HG02571 (cell line): ENCODE measurements around the gene NISCH.
"Not testable (repeated sequence)": the region's sequence is repeated elsewhere in the genome, so short reads cannot be mapped to it uniquely, and the experiment has no call there.

Source experiments
- ATAC-seq: cut with Tn5 transposase; IDR thresholded peaks from one replicate; pipeline ENCODE4 v1.9.1; 2021; ENCODE audit warnings: mild to moderate bottlenecking, moderate library complexity; ENCODE audit not compliant: unreplicated experiment

The NISCH gene

DNA sequence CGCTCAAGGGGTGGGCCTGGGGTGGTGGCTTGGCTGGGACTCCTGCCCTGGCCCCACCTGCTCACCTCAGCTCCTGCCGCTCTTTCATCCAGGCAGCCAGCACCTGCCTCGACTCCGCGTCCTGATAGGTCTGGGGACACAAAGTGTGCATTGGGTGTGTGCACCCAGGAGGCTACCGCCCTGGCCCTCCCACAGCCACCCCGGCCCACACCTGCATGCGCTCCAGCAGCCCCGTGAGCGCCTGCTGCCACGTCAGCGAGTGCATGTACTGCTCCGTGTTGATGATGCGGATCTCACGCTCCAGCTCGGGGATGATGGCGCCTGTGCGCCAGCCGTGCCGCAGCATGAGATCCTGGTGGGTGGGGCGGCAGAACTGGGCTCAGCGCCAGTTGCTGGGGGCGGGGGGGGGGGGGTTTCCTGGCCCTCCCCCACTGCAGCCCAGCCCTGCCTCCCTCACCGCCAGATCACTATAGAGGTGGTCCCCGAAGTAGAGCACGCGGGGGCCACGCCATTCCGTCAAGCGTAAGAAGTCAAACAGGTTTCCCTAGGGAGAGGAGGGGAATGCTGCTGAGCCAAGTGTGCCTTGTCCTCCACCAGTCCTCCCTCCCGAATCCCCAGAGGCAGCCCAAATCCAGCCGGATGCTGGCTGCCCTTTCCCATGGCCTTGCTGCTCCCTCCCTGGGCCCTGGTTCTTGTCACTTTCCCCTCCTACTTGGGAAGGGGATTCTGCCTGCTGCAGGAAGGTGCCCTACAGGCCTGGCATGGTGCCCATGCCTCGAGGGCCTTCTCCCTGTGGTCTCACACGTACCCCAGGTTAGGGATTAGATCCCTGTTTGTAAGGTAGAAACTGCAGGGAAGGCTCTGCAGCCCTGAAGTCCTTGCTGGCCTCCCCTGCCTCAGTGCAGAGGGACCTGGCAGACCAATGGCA is 69.6 kb downstream of the NISCH start:
- ATAC-seq, result no peak

DNA sequence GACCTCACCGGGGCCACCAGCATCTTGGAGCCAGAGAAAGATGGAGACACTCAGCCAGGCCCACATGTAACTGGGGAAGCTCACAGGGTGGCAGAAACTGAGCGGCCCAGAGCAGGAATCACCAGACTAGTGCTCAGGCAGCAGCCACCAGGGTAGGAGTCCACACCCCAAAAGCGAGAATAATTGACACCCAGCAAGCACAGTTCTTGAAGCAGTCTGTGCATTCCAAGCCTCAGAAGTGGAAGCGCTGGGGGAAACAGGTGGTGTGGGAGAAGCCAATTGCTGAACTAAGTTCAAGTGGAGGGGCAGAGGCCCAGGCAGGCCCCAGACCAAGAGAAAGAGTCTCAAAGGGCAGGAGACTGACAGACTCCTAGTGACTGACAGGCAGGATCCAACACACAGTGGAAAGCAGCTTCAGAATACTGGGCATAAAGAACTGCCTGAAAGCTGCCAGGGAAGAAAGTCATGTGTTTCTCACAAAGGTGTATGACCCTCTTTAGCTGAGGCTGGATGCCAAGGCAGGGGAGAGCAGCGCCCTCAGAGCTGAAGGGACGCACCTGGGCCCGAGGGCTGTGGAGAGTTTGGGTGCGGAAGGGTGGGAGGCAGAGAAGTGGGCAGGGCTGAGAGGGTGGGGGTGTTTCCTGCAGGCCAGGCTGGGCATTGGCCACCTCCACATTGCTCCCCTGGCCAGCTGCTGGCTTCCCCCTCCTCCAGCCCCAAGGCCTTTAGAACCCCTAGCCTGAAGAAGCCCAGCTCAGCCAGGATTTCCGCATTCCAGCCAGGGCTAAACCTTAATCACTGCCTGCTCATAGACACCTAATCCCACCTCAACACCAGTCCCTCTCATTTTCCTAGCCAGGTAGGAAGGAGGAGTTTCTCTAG is 70.5 kb downstream of the NISCH start:
- no peak for ATAC-seq

DNA sequence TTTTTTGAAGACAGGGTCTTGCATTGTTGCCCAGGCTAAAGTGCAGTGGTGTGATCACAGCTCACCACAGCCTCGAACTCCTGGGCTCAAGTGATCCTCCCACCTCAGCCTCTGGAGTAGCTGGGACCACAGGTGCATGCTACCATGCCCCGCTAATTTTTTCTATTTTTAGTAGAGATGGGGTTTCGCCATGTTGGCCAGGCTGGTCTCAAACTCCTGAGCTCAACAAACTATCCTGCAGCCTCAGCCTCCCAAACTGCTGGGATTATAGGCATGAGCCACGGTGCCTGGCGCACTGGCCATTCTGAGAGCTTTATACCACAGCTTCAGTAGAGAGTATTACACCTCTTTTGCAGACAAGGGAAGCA is 71.3 kb downstream of the NISCH start:
- ATAC-seq, result not testable (repeated sequence)

DNA sequence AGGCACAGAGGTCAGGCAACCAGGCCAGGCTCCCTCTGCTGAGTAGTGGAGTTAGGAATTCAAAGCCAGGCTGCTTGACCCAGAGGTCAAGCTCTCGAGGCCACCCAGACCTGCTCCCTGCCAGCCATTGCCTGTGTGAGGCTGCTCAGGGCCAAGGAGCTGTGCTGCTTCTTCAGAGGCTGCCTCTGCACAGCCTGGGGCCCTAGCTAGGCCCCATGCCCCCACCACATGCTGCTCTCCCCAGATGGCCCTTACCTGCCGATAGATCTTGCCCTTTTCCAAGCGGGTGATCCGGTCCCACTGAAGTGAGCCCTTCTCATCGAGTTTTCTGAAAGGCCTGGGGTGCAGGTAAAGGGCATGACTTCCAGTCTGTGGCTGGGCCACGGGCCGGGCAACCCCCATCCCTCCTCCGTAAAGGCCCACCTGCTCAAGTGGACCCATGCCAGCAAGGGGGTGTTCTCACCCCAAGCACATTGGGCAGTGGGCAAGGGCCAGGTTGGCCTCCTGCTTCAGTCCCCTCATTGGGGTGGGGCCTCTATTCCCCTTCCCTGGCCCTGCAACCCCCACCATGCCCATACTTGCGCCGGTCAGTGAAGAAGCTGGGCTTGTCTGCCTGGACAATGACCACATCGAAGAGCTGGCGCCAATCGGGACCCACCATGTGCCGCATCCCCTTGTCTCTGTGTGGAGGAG is 71.8 kb downstream of the NISCH start:
- ATAC-seq, result no peak

DNA sequence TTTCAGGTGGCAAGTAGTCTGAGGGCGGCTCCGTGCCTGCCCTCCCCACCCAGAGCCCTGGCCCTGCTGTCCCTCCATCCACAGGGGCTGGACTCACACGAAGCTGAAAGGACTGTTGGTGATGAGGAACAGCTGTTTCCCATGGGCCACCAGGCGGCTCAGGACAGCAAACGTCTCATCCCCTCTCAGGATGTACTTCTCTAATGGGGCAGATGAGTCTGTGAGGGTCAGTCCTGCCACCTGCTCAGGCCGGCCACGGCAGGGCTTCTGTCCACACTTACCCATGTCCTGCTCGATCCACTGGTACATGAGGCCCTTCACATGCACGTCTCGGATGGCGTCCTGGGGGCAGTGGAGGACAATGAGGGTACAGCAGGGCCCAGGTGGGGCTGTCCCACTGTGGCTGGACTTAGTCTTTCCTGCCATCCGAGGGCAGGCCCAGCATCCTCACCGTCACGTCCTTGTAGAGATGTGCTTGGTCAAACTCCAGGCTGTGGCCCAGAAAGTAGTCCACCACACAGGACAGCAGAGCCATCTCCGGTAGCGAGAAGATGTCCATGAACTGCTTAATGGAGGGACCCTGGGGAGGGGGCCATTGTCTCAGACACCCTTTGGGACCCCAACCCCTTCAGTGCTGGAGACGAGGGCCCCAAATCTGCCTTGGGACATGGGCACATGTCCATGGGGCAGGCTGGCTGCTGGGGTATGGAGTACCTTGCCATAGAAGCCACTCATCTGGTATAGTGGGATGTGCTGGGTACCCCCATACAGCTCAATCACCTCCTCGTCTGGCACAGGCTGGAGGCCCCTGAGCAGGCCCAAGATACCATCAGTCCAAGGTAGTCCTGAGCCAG is 72.6 kb downstream of the NISCH start:
- ATAC-seq, result no peak

DNA sequence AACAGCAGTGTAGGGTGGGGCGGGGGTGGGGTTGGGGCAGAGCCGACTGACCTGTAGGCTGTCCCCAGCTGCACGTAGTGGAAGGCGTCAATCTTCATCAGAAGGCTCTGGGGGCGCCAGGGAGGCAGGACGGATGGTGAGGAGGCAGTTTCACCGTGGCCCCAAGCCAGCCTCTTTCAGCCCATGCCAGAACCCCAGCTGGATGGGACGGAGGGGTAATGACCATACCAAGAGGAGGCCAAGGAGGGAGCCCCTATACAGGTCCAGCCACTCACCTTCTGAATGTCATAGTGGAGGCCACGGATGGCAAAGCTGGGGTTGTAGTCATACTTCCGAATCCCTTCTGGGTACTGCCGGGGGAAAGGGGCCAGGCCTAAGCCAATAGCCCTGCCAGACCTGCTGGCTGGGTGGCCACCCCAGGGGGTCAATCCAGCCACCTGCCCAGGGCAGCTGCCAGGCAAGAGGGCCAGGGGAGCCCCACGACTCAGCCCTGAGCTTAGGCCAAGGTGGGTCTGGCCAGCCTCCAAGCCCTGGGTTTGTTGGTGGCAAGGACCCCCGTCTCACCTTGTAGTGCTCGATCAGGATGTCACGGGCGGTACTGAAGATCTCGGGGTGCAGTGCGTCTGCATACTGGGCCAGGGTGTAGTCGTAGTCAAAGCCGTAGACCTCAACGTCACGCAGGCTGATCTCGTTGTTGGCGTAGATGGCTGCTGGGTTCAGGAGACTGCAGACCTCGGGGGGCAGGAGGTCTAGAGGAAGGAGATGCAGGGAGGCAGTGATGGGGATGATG is 73.4 kb downstream of the NISCH start:
- ATAC-seq, result no peak

DNA sequence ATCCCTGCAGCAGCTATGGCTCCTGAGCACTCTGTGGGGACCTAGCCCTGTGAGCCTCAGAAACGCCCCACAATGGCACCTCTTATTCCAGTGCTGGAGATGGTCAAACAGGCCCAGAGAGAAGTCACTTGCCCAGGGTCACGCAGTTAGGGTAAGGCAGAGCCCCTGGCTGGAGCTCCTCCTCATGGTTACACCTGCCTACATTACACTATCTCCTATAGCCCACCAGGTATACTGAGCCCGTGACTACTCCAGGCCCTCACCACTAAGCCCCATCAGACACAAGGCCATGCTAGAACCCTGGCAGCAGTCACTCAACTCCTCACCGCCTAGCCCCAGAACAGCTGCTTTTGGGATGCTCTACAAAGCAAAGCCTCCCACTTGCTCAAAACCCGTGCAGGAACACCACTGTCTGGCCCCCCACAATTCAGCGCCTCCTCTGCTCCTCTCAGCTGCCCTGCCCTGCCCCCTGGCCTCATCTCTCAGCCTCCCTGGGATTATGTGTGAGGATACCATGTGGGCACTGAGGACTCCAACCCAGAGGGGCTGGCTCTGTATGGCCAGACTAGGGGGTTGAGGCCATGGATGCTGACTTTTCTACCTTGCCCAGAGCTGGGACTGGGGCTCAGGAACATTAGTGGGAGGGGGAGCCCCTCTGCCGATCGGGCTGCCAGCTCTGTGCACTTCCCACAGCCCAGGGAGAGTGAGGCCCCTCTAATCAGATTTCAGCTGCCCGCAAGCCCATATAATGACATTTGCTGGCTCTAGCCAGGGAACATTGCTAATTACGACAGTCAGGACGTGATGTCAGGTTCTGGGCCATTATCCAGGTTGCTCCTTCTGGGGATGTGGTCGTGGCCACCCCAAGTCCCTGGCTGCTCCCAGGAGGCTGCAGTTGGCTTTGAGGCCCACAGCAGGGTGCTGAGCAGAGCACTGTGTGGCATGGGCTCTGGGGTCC is 74.3 kb downstream of the NISCH start:
- no peak for ATAC-seq

DNA sequence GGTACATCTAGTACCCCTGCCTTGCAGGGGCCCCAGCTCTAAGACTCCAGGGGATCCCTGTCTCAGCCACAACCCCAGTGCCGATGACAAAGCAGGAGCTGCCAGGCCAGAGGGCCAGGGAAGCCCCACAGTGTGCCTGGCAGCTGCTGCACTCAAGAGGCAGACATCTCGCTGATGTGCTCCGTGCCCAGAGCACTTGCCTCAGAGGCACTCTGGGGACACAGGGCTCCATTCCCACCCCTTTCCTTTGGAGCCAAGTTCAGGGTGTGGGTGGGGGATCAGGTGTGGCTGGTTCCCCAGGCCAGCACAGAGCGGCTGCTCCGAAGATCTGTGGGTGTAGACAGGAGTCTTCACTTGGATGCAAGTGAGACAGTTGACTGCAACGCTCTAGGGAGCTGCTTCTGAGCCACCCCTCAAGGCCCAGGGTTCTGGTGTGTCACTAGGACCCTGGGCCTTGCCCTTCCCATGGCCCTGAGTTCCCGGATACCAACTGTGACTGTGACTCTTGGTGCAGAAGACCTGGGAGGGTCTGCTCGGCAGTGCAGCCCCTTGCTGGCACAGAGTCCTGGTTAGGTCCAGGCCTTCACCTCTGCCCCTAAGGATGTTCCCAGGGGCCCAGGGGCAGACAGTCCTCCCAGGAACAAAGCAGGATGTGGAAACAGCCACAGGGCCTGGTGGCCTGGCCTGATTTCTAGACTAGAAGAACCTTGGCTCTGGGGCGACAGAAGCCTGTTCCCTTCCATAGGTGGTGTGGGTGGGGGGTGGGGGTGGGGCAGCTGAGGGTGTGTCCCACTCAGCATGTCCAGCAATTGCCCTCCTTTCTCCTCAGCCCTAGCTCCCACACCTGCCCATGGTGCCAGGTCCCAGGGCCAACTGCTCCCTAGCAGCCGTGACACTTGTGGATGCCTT is 75.8 kb downstream of the NISCH start:
- ATAC-seq, result no peak

DNA sequence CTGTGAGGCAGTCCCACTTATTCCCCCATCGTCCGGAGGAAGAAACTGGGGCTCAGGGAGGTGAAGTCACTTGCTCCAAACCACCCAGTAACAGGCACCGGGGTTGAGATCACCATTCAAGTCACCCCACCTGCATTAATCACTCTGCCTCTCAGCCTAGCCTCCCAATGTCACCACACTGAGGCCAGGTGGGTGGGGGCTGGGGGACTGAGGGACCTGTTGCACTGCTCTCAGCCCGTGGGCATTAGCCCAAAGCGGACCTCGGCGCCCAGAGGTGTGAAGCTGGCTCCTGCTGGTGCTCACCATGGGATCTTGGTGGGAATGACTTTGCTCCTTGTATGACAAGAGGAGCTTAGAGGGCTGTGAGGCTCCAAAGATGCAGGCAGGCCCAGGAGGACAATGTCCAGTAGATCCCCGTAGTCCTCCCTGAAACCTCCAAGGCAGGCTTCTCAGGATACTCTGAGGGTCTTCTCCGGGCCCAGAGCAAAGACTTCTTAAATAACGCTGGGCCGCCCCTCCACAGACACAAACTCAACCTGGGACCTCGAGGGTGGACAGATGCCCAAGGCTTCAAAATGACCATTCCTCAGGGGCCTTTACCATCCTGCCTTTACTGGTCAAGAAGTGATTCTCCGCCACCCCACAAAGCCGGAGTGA is 76.6 kb downstream of the NISCH start:
- no peak for ATAC-seq

DNA sequence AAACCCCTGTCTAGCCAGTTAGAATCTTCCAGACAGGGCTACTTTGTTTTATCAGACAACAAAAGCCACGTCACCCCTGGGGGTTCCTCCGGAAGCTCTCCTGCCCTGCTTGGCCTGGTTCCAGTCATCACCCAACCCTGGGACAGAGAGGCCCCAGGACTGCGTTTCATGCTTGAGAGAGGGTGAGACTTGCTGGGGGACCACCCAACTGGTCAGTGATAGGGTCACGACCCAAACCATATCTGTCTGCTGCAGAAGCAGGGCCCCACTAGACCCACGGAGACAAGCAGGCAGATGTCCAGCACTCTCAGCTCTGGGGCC is 77.1 kb downstream of the NISCH start:
- no peak for ATAC-seq

DNA sequence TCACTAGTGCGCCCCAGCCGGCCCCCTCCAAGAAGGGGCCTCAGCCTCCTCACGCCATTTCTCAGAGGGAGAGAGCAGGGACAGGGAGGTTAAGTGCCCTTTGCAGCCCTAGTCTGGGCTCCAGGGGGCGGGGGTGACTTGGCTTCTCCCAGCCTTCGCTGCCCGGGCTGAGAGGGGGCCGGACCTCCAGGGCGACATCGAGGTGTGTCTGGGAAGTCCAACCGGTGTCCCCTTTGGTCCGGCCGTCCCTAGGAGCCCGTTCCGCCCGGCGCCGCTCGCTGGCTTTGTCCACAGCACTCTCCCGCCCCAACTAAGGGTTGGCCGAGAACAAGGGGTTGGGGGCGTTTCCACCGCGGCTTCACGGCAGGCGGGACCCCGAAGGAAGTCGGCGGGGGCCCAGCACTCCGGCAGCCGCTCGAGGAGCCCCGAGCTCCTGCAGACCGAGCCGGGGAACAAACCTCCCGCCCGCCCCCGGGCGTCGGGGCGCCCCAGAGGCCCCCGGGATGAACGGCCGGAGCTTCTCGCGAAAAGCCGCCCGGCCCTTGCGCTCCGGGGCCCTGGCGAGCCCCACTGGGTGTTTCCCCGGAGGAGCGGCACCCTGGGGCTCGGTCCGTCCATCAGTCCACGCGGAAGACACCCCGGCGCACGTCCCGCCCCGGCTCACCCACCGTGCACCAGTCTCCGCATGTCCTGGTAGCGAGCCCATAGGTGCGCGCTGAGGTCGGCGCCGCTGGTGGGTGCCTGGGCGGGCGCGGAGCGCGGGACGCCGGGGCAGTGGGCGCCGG is 77.6 kb downstream of the NISCH start:
- ATAC-seq, result no peak

DNA sequence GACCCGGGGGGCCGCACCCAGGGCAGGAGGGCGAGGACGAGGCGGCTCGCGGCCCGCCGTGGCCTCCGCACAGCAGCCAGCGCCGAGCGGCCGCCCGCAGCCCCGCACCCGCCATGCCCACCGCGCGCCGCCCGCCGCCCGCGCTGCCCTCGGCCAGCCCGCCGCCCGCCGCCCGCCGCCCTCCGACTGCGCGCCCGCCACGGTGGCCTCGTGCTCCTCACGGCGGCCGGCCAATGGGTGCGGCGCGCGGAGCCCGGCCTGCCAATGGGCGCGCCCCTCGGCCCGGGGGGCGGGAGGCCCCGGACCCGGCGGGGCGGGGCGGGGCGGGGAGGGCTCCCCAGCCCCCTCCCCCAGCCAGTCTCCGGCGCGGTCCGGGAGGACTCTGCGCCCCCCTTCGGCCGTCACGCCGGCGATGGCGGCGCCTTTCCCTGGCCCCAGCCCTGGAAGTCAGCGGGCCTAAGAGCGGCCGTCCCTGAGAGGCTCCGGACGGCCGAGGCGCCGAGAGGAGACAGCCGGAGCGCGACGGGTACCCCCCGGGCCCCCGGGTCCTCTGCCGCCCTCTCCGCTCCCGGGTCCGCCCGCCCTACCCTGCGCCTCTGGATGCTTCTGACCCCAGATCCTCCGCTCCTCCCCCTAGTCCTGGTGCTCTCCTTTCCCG is 78.3 kb downstream of the NISCH start, which contains the start of gene NT5DC2:
Gene NT5DC2, minus strand, starts transcription at position 235 of the 658 bp plus-strand sequence. Its CDS starts 120 bp downstream, at position 115.
- peak; percentile 29 for ATAC-seq

DNA sequence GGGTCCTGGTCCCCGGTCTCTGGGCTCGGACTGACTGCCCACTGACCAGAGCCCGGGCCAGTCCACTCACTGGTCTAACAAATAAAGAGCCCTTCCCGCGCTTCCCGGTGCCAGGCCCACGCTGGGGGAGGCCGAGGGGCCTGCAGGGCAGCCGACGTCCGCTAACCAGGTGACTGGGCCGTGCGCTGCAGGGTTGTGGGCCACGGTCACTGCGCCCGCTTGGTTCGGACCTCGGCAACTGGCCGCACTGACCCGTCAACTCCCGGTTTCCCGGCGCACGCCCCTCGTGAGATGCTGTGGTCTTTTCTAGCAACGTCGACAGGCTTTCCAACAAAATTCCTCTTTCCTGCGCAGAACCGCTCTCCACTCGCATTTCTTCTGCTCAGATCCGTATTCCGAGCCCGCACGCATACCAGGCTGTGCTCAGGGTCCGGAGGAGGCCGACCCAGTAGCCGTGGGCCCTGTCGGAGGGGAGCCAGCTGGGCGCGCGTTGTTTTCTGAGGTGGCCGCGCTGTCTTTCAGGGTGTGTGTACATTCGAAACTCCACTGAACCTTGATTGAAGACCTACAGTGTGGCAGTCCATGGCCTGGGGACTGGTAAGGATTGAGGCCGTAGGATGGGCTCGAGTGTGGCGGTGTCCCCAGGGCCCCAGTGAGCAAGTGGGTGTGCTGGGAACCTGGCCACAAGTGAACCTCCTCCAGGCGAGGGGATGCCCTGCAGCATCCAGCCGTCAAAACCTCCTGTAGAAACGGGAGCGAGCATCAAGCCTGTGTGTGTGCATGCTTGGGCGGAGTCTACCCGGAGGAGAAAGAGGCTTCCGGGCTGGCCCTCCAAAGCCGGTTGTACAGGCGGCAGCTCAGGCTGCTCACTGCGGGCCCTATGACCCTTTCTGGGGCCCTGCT is 79.1 kb downstream of the NISCH start:
- ATAC-seq, result no peak

DNA sequence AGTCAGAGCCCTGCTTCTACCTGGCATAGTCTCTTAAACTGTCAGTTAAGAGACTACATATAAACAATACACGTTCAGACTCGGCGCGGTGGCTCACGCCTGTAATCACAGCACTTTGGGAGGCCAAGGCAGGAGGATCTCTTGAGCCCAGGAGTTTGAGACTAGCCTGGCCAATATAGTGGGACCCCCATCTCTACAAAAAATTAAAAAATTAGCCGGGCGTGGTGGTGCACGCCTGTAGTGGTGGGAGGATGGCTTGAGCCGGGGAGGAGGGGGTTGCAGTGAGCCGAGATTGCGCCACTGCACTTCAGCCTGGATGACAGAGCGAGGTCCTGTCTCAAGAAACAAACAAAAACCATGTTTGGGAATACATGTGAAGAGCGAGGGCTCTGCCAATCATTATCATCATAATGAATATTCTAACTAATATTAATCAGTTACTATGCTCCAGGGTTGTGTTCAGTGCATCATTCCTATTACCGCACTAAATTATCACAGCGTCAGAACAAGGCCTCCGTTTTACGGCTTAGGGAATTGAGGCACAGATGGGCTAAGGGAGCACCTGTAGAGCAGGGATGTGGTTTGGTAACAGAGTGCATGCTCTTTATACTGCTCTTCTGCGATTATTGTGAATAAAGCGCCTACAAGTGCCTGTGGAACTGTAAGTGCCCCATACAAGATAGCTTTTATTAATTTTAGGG is 80.2 kb downstream of the NISCH start:
- no peak for ATAC-seq
